Chondrocyte (in vitro differentiated cells): ENCODE results near the gene APC. TPM values are rescaled to one million over a fixed set of nuclear protein-coding genes. Genes with fewer than 3 reads are reported as not detected.
A peak's percentile ranks its signal among the peaks of the same experiment; 100 is the strongest.
"Not testable (repeated sequence)": the region's sequence is repeated elsewhere in the genome, so short reads cannot be mapped to it uniquely, and the experiment has no call there.

ENCODE experiments used
- DNase-seq: peaks from one replicate; pipeline ENCODE4 v3.0.0; 2021; ENCODE audit warnings: mixed read lengths, low spot score
- H3K27ac Mint-ChIP-seq: one replicate; pipeline ENCODE4 v1.8.0; 2021; ENCODE audit warnings: mild to moderate bottlenecking, moderate library complexity, mixed read lengths; ENCODE audit not compliant: unreplicated experiment
- H3K27me3 Mint-ChIP-seq: 2 replicates; pipeline ENCODE4 v1.8.0; 2021; ENCODE audit warnings: low read depth, mixed read lengths
- H3K36me3 Mint-ChIP-seq: 2 replicates; pipeline ENCODE4 v1.8.0; 2021; ENCODE audit warnings: low read depth, mixed read lengths
- H3K4me1 Mint-ChIP-seq: 2 replicates; pipeline ENCODE4 v1.8.0; 2021; ENCODE audit warnings: low read depth, mild to moderate bottlenecking, mixed read lengths
- H3K4me3 Mint-ChIP-seq: one replicate; pipeline ENCODE4 v1.8.0; 2021; ENCODE audit warnings: mild to moderate bottlenecking, moderate library complexity, mixed read lengths; ENCODE audit not compliant: unreplicated experiment
- H3K9me3 Mint-ChIP-seq: 2 replicates; pipeline ENCODE4 v1.8.0; 2021; ENCODE audit warnings: low read depth, mixed read lengths
- CTCF ChIP-seq: fragments of 200-600 bp; sonication (generic); IDR thresholded peaks from 2 replicates; pipeline ENCODE4 v1.5.0; 2021; ENCODE audit warnings: antibody characterized with exemption, mild to moderate bottlenecking, moderate library complexity
- total RNA-seq: library from RNA; stranded (reverse); gene quantifications from 3 replicates; pipeline ENCODE4 v1.2.1, GENCODE V29; 2021

APC gene
- total RNA-seq, 1 donor from 2014 or later, result 48.7 TPM

DNA sequence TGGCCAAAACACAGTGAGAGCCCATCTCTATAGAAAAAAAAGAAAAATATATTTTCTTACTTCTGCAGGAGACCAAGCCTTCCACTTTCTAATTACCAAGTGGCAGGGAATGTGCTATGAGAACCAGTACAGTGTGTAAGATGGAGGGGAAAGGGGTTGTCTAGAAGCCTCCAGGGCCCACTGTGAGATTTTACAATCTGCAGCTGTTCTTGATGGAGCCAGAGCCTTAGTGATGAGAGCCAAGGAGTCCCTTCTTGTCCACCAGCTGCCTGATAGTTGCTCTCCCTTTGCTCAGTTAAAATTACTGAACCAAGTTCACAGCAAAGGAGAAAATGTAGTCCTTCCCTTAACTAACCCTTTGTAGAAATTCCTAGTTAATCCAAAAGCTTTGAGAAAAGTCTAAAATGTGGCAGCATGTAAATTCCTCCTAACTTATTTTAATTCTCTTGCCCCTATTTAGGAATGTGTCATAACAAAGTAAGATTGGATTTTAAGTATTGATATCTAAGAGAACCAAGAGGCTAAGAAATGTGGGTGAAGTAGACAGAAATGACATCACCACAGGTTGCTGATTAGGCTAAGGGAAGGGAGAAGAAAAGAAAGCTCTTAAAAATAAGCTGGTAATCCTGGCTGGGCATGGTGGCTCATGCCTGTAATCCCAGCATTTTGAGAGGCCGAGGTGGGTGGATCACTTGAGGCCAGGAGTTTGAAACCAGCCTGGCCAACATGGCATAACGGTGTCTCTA is 142.7 kb downstream of the APC start:
- Mint-ChIP-seq H3K27ac (peak overlapping the region; percentile 46), H3K9me3 (no peaks in the 10 kb centered on the region), H3K36me3 (peaks cover 26% of the 10 kb centered on the region), H3K4me1 (peaks cover 17% of the 10 kb centered on the region), H3K4me3 (no peak overlapping the region), H3K27me3 (no peaks in the 10 kb centered on the region)
- DNase-seq, result no peak
- TF ChIP-seq CTCF, result no peak

DNA sequence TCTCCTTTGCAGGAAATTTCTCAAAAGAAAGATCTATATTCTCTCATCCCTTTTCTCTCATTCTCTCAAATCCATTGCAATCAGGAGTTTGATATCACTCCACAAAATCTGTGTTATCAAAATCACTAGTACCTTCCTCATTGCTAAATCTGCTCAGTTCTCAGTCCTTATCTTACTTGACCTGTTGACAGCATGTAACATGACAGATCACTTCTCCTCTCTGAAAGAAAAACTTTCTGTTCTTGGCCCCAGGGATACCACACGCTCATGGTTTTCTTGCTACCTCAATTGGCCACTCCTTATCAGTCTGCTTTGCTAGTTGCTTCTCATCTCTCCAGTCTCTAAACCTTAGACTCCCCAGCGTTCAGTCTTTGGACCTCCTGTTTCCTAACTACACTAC is 145.5 kb downstream of the APC start:
- Mint-ChIP-seq H3K36me3 (peaks cover 28% of the 10 kb centered on the region), H3K27me3 (no peaks in the 10 kb centered on the region), H3K27ac (no peak overlapping the region), H3K9me3 (no peaks in the 10 kb centered on the region), H3K4me1 (peaks cover 9% of the 10 kb centered on the region), H3K4me3 (no peak overlapping the region)
- DNase-seq, result no peak
- TF ChIP-seq CTCF, result no peak

DNA sequence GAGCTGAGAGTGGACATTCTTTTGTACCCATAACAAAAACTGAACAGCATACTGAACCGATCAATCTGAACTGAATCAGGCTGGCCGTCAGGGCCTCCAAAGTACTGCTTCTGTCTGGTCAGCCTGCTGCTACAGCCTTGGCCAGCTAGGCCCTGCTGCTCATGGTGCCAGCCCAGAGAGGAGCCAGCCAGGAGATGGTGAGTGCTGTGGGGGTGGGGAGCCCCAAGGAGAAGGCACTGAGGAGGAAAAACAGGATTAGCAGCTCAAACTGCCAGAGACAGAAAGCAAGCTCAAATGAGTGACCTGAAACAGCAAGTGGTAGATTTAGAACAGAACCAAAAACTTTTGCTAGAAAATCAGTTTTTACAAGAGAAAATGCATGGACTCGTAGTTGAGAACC is 147.3 kb downstream of the APC start:
- H3K9me3 Mint-ChIP-seq, result no peaks in the 10 kb centered on the region
- H3K4me3 Mint-ChIP-seq, result no peak overlapping the region
- no peak for TF ChIP-seq CTCF

DNA sequence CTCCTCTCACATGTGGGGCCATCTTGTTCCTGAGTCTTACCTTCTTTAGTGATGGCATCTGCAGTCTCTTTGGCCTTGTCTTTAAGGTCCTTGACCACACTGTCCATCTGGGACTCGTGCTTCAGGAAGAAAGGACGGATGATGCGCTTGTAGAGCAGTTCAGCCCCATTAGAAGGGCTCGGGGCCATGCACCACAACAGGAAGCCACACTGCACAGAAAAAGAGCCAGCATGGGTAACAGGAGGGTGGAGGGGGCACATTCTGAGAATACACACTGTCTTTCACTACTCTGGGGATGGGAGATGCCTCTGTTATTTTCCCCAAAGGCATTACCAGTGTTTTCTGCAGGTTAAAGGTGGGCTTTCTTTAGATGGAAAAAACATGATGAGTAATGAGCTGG is 149.3 kb downstream of the APC start:
- Mint-ChIP-seq H3K27me3 (no peaks in the 10 kb centered on the region), H3K4me1 (no peaks in the 10 kb centered on the region), H3K4me3 (no peak overlapping the region), H3K36me3 (peaks cover 26% of the 10 kb centered on the region), H3K9me3 (no peaks in the 10 kb centered on the region), H3K27ac (no peak overlapping the region)
- TF ChIP-seq CTCF, result no peak
- no peak for DNase-seq

More for the DNA sequence above, 147.3 kb downstream of the APC start:
- H3K4me1 Mint-ChIP-seq, result no peaks in the 10 kb centered on the region
- no peak for DNase-seq
- peaks cover 29% of the 10 kb centered on the region for H3K36me3 Mint-ChIP-seq
- H3K27ac Mint-ChIP-seq, result peak overlapping the region; percentile 52
- no peaks in the 10 kb centered on the region for H3K27me3 Mint-ChIP-seq

GRCh38 chr5:112892066-112892465 is 154.4 kb downstream of the APC start:
- not testable (repeated sequence) for H3K4me1 Mint-ChIP-seq, H3K4me3 Mint-ChIP-seq, H3K9me3 Mint-ChIP-seq, H3K27me3 Mint-ChIP-seq, H3K27ac Mint-ChIP-seq, DNase-seq
- peaks cover 17% of the 10 kb centered on the region for H3K36me3 Mint-ChIP-seq

GRCh38 chr5:112892776-112893175 is 155.1 kb downstream of the APC start:
- DNase-seq, result no peak
- Mint-ChIP-seq H3K27me3 (no peaks in the 10 kb centered on the region), H3K4me3 (no peak overlapping the region), H3K27ac (no peak overlapping the region), H3K9me3 (no peaks in the 10 kb centered on the region), H3K4me1 (peaks cover 3% of the 10 kb centered on the region), H3K36me3 (peaks cover 18% of the 10 kb centered on the region)
- no peak for TF ChIP-seq CTCF
